ENCODE measurements around the gene C10orf95.

The C10orf95 gene

GRCh38 chr10:102403115-102403514, 48.2 kb downstream of the C10orf95 start:
- no peak for DNase-seq (ENCODE audit: low read depth in 3 of 3, low spot score in 1 of 3)

- no peak for DNase-seq (ENCODE audit: low read depth in 3 of 3, low spot score in 1 of 3)
Observed at GRCh38 chr10:102402512-102402896, 48.8 kb downstream of the C10orf95 start.

- DNase-seq (ENCODE audit: low read depth in 3 of 3, low spot score in 1 of 3), result no peak
Observed at GRCh38 chr10:102401735-102402511, 49.4 kb downstream of the C10orf95 start.

- no peak for DNase-seq (ENCODE audit: low read depth in 3 of 3, low spot score in 1 of 3)
Observed at GRCh38 chr10:102401342-102401654, 50.0 kb downstream of the C10orf95 start.

GRCh38 chr10:102400598-102401341, 50.6 kb downstream of the C10orf95 start:
- DNase-seq (ENCODE audit: low read depth in 3 of 3, low spot score in 1 of 3), result no peak

- DNase-seq (ENCODE audit: low read depth in 3 of 3, low spot score in 1 of 3), result no peak
Observed at GRCh38 chr10:102400076-102400475, 51.3 kb downstream of the C10orf95 start.

Data from stimulated activated CD4-positive, alpha-beta T cell treated with anti-CD3 and anti-CD28 coated beads, TNF-alpha, amount 100 ng/mL, for 1 hour (primary cell).